Urinary bladder (tissue), 4 donors: Measurements from ENCODE around the gene PAK4. TPM values are rescaled to one million over a fixed set of nuclear protein-coding genes. Genes with fewer than 3 reads are reported as not detected.

Experiments
- DNase-seq: peaks from one replicate; pipeline ENCODE4 v3.0.0-alpha.2; 2015; ENCODE audit errors: extremely low spot score
- H3K27ac ChIP-seq: one replicate; pipeline ENCODE4 v1.5.1; 2013; ENCODE audit warnings: low read depth, mild to moderate bottlenecking, moderate library complexity
- H3K36me3 ChIP-seq: one replicate; pipeline ENCODE4 v1.6.1; 2013; ENCODE audit warnings: mild to moderate bottlenecking, moderate library complexity; ENCODE audit not compliant: insufficient read depth
- H3K4me1 ChIP-seq: one replicate; pipeline ENCODE4 v1.6.1; 2013; ENCODE audit warnings: mild to moderate bottlenecking, moderate library complexity; ENCODE audit not compliant: insufficient read depth
- H3K4me3 ChIP-seq: one replicate; pipeline ENCODE4 v1.5.1; 2013; ENCODE audit warnings: low read depth, low read length
- WGBS: extraction: QIAGEN DNeasy Blood & Tissue Kit; methylation state at CpG from one replicate; pipeline ENCODE4 v1.1.7; 2013; 5-methylcytosine and 5-hydroxymethylcytosine counted together
- polyA plus RNA-seq: library from polyadenylated mRNA; stranded (reverse); fragments of 200-250 nt; gene quantifications from one replicate; pipeline ENCODE4 v1.2.3, GENCODE V29; 2013
- total RNA-seq: library from RNA; depleted of rRNA; stranded (reverse); fragments of >200 nt; gene quantifications from one replicate; pipeline ENCODE4 v1.2.3, GENCODE V29; 2014
- donor health status: healthy with polysubstance abuse.
- donor health status: healthy.

The PAK4 gene
- total RNA-seq: 7.8 TPM
- polyA plus RNA-seq: 33.1 TPM

DNA sequence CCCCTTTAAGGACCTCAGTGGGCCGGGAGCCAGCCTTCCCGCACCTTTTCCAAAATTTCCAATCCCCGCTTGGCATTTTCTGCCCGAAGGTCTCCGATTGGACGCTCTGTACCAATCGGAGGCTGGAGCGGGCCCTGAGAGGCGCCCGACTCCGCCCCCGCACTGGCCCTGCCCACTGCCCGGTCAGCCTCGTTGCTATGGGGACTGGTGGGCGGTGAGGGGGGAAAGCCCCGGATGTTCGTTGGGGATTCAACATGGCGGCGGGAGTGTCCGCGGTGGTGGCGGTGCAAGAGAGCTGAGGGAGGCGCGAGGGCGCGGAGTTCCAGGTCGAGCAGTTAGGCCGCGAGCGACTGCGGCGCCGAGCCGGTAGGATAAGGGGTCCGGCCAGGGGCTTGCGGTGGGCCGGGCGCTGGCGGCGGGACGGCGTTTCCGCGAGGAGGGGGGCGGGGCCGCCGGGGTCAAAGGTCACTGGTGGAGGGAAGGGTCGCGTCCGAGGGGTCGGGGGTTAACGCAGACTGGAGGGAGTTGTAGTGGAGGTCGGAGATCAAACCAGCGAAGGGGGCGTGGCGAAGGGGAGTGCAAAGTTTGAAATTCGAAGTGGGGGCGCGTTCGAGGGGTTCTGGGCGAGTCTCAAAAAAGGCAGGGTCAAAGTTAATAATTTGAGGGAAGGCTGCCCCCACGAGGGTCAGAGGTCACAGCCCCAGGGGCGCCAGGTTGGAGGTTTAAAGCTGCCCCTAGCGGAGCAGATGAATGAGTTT lies at the start of gene PAK4:
Gene PAK4 (plus strand): TSS at position 233 of the 758 bp plus-strand sequence. CDS start 43,768 bp downstream, outside the sequence.
- Histone ChIP-seq H3K27ac (peak within 1 kb of the TSS; percentile 64), H3K36me3 (no peaks in the 10 kb centered on the region), H3K4me3 (peak within 1 kb of the TSS; percentile 76), H3K4me1 (no peaks in the 10 kb centered on the region)
- DNase-seq: peak; percentile 96
- WGBS: under 1% methylated on average over 64 of the region's 64 CpGs

DNA sequence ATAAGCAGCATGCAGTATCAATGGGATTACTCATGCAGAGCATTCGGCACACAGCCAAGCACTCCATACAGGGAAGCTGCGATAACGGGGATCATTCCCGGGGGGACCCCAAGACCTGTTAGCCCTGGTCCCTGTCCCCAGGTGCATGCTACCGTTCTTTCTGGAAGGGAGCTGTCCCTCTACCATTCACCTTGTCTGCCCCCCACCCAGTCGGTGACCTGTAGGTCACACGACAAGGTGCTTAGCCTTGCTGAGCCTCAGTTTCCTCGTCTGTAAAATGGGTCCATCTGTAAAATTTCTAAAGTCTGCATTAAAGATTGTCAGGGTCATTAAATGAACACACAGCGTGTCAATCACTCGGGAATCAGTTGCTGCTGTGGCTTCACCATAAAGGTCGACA lies 48.3 kb upstream of the PAK4 start:
- H3K4me1 ChIP-seq: no peaks in the 10 kb centered on the region
- WGBS: 88% methylated on average over 11 of the region's 11 CpGs
- no peak overlapping the region for H3K27ac ChIP-seq
- no peak for DNase-seq
- H3K36me3 ChIP-seq: no peaks in the 10 kb centered on the region
- no peak overlapping the region for H3K4me3 ChIP-seq

DNA sequence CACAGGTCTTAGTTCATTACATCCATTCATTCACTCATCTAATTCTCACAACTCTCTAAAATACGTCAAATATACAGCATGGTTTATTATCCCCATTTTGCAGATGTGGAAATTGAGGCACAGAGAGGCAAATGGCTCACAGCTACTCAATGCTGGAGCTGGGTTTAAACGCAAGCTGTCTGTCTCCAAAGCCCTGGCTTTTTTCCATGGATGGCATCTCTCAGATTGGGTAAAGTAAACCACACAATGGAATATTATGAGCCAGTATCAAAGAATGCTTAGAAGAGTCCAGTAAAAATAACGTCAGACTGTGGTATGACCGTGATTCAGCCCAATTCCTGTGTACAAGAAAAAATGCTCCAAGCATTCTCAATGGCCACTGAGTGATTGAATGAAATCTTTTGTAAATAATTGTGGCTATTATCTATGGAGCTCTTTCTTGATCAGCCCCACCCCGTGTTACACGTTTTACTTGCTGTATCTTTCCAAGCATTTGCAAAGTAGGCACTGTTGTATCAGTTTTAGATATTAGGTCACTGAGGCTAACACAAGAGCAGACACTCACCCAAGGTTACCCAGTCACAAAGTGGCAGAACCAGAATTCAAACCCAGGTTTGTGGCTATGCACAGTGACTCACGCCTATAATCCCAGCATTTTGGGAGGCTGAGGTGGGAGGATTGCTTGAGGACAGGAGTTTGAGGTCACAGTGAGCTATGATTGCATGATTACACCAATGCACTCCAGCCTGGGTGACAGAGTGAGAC lies 47.0 kb upstream of the PAK4 start:
- no peak overlapping the region for H3K27ac ChIP-seq
- H3K4me3 ChIP-seq: no peak overlapping the region
- no peaks in the 10 kb centered on the region for H3K36me3 ChIP-seq
- H3K4me1 ChIP-seq: no peaks in the 10 kb centered on the region
- DNase-seq: no peak
- 57% methylated on average over 7 of the region's 7 CpGs for WGBS

DNA sequence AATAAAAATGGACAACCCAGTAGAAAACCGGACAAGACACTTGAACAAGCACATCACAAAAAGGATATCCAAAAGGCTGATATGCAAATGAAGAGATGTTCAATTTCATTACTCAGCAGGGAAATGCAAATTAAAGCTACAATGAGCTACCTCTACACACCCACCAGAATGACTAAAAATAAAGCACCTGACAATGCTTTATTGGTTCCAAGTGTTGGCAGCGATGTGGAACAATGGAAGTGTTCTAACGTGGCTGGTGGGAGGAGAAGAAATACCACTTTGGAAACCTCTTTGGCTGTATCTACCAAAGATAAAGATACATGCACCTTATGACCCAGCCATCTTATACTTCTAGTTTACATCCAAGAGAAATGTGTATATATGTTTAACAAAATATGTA lies 45.2 kb upstream of the PAK4 start:
- 61% methylated on average over 3 of the region's 3 CpGs for WGBS
- H3K36me3 ChIP-seq: no peaks in the 10 kb centered on the region
- no peak overlapping the region for H3K4me3 ChIP-seq
- no peak overlapping the region for H3K27ac ChIP-seq
- no peak for DNase-seq
- H3K4me1 ChIP-seq: no peaks in the 10 kb centered on the region

DNA sequence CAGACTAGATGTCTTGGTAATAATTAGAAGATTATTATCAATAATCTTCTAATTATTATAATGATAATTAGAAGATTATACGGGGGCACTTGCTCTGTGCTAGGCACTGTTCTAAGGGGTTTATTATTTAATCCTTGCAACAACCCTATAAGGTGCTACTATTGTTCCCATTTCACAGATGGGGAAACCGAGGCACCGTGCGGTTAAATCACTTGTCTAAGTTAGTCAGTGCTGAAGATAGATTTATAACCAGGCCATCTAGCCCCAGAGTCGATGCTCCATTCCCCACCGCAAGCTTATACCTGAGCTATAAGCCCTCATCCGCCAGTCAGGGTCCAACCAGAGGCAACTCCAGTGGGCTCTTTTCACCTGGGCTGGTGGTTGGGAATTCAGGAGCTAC lies 43.4 kb upstream of the PAK4 start:
- H3K27ac ChIP-seq: no peak overlapping the region
- H3K4me3 ChIP-seq: no peak overlapping the region
- no peaks in the 10 kb centered on the region for H3K4me1 ChIP-seq
- no peak for DNase-seq
- 89% methylated on average over 7 of the region's 7 CpGs for WGBS
- H3K36me3 ChIP-seq: no peaks in the 10 kb centered on the region

DNA sequence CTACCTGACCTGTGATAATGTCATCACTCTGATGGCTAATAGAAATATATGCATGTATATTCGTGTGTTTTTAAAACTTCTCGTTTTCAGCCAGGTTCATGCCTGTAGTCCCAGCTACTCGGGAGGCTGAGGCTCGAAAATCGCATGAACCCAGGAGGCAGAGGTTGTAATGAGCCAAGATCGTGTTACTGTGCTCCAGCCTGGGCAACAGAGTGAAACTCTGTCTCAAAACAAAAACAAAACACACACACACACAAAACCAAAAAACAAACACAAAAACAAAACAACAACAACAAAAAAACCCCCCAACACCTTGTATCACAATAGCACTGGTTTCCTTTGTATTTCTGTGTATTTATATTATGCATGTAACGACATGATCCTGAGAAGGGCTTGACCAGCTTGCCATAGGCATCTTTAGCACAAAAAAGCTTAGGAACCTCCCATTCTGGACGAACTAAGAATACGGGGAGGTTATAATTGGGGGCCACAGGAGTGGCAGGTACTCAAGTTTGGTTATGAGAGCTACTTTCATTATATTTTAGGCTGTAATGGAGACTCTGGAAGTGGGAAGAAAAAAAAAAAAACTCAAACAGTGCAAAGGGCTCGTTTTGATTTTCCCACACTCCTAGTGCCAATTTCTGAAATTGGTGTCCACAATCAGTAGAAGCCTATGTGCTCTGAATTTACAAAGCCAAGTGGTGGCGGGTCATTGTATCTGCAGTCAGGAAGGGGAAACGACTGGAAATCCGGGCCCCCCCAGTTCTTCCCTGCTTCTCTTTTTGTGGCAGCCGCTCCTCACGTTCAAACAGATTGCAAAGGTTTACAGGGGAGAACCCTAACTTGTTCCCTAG lies 42.6 kb upstream of the PAK4 start:
- Histone ChIP-seq H3K27ac (no peak overlapping the region), H3K4me3 (no peak overlapping the region), H3K36me3 (no peaks in the 10 kb centered on the region), H3K4me1 (no peaks in the 10 kb centered on the region)
- no peak for DNase-seq
- 18% methylated on average over 15 of the region's 15 CpGs for WGBS

DNA sequence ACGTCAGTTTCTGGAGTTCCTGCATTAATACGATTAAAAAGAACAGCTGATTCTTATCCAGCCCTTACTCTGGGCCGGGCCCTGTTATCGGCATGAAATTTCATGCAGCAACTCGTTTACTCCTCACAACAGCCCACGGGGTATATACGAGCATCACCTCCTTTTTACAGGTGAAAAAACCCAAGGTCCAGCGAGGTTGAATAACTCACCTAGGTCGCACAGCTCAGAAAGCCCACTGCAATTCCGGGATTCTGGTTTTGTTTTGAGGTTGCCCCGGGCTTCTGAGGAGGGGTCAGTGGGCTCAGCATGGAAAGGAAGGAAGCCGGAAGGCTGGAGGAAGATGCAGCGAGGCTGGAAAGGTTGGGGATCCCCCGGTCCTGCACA lies 42.0 kb upstream of the PAK4 start:
- Histone ChIP-seq H3K27ac (no peak overlapping the region), H3K4me1 (no peaks in the 10 kb centered on the region), H3K4me3 (no peak overlapping the region), H3K36me3 (no peaks in the 10 kb centered on the region)
- DNase-seq: no peak
- under 1% methylated on average over 14 of the region's 14 CpGs for WGBS

DNA sequence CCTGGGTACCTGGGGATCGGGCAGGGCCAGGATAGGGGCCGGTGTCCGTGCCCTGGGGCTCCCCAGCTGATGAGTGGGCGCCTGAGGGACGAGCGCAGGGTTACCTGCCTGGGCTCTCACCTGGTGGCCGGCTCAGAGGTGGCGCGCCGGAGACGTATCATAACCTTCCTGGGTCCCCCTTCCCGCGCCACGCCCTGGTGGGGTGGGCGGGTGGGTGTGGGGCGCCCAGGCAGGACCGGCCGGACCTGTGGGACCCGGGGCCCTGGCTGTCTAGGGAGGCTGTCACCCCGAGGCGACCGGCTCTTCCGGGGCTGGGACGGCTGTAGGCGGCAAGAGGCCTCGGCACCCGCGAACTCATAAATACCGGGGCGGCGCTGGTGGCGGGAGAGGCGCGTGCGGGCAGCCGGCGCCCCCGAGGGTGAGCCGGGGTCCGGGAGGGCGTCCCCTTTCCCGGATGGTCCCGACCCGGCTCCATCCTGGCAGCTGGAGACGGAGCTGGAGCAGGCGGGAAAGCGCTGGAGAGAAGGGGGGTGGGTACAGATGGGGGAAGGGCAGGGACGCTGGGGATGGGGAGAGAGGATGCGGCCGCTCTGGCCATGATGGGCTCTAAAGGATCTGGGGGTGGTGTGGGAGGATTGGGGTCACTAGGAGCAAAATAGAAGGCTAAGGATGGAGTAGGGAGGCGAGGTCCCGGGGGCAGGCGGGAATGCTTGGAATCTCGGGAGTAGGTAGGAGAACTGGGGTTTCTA lies 41.4 kb upstream of the PAK4 start, which contains the start of gene ACP7:
Gene ACP7 (plus strand): TSS at position 386 of the 749 bp plus-strand sequence. CDS start 902 bp downstream, outside the sequence.
- DNase-seq: no peak
- no peak within 1 kb of the TSS for H3K27ac ChIP-seq
- no peaks in the 10 kb centered on the region for H3K36me3 ChIP-seq
- no peaks in the 10 kb centered on the region for H3K4me1 ChIP-seq
- WGBS: 3% methylated on average over 54 of the region's 54 CpGs
- no peak within 1 kb of the TSS for H3K4me3 ChIP-seq

DNA sequence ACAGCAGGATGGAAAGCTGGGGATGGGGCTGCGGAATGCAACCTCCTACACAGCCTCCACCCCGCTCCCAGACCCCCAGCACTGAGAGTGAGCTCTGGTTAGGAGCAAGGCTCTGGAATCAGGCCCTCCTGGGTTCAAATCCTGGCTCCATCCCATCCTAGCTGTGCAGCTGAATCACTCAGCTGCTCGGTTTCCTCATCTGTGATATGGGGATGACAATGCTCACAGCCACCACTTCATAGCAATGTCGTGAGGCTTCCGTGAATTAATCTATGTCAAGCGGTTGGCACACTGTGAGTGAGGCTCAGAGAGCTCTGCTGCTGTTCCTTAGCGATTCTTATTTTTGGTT lies 40.9 kb upstream of the PAK4 start:
- Histone ChIP-seq H3K4me3 (no peak overlapping the region), H3K36me3 (no peaks in the 10 kb centered on the region), H3K4me1 (no peaks in the 10 kb centered on the region), H3K27ac (no peak overlapping the region)
- 51% methylated on average over 7 of the region's 7 CpGs for WGBS
- DNase-seq: no peak

DNA sequence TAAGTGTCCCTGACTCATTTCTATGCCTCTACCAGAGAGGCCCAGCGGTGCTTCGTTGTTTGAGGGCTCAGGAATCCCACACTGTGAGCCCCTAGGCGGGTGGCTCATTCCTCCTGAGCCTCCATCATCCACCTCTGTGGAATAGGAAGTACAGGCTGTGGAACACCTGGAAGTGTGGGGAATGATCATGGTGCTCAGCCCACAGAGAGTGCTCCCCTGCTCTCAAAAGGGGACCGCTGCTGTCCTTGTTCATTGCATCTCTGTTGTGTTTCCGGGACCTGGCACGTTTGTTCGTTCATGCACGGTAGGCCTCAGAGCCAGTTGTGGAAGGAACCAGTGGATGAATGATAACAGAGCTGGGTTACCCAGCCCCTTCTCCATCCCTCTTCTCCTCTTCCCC lies 40.2 kb upstream of the PAK4 start:
- no peaks in the 10 kb centered on the region for H3K36me3 ChIP-seq
- no peaks in the 10 kb centered on the region for H3K4me1 ChIP-seq
- WGBS: 78% methylated on average over 8 of the region's 8 CpGs

DNA sequence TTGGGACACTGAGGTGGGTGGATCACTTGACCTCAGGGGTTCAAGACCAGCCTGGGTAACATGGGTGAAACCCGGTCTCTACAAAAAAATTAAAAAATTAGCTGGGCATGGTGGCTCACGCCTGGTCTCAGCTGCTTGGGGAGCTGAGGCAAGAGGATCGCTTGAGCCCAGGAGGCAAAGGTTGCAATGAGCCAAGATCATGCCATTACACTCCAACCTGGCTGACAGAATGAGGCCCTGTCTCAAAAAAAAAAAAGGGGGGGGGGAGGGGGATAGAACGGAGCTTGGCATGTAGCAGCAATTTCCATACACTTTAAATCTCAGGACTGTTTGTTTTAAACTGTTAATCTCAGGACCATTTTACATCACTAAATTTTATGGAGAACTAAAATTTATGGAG lies 39.2 kb upstream of the PAK4 start:
- Histone ChIP-seq H3K36me3 (no peaks in the 10 kb centered on the region), H3K4me3 (no peak overlapping the region), H3K27ac (no peak overlapping the region), H3K4me1 (no peaks in the 10 kb centered on the region)
- WGBS: 59% methylated on average over 4 of the region's 4 CpGs
- DNase-seq: no peak

More for the DNA sequence above, 40.2 kb upstream of the PAK4 start:
- no peak for DNase-seq
- no peak overlapping the region for H3K27ac ChIP-seq
- H3K4me3 ChIP-seq: no peak overlapping the region

DNA sequence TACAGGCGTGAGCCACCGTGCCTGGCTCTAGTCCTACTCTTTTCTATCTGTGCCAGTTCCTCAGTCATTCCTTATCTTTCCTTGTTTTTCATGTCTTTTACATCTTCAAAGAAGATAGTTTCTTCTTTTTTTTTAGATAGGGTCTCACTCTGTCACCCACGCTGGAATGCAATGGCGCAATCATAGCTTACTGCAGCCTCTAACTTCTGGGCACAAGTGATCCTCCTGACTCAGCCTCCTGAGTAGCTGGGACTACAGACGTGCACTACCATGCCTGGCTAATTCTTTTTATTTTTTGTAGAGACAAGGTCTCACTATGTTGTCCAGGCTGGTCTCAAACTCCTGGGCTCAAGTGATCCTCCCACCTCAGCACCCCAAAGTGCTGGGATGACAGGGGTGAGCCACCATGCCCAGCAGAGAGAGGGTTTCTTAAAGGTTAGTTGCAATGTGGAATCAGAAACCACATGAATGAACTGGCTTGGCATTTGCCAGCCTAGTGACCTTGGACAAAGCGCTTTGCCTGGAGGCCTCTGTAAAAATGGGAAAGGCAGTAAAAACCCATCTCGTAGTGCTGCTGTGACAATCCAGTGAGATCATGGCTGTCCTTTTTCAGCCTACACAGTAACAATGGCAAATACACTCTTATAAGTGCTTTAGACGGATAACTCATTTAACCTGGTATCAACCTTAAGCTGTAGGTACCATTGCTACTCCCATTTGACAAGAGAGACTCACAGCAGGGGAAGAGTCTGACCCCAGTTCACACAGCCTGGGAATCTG lies 37.5 kb upstream of the PAK4 start:
- Histone ChIP-seq H3K36me3 (no peaks in the 10 kb centered on the region), H3K27ac (no peak overlapping the region), H3K4me3 (no peak overlapping the region), H3K4me1 (no peaks in the 10 kb centered on the region)
- WGBS: 78% methylated on average over 8 of the region's 8 CpGs
- DNase-seq: no peak
